ENCODE results near the gene PAX7. TPM values are rescaled to one million over a fixed set of nuclear protein-coding genes. Genes with fewer than 3 reads are reported as not detected.

The PAX7 gene
- total and polyA plus RNA-seq, 8 donors = not detected

DNA sequence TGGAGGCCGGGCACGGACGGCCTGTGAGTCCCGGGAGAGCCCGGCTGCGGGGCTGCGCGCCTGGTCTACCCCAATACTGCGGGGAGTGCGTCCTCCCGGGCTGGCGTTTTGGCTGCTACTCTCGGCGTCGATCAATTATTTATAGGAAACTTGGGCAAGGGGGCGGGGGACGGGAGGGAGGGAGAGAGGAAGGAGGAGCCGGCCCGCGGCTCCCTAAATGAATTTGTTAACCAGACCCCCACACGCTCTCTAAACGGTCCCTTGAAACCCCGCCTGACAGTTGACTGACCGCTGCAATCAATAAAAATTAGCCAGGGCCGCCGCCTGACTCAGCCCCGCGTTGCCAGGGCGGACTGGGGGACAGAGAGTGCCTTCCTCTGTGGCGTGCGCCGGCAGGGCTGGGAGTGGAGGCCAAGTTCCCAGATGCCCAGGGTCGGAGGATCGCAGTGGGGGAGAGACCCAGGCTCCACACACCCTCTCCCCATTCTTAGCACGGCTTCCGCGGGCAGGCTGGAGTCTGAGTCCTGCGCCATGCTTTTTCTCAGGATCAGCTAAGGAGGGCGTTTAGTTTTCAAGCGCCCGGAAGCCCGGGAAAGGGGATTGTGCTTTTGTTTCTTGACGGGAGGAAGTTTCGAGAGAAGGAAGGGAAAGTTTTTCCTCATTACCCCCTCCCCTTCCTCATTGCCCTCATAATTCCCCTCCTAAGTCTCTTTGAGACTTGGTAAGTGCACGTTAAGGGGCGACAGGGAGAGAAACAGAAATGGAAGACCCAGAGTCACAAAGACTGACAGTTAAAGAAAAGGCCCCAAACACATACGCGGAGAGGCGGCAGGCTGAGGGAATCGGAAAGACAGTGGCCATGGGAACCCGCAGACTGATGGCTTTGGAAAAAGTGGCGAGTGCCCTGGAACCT is 6.2 kb downstream of the PAX7 start:
- H3K27me3 ChIP-seq = peaks cover 76 to 100% (median 99%) of the 10 kb centered on the region in 3 donors
- no peaks in the 10 kb centered on the region for H3K9me3 ChIP-seq
- no peaks in the 10 kb centered on the region for H3K36me3 ChIP-seq
- DNase-seq = no peak
- H3K4me3 ChIP-seq = no peak overlapping the region
- intact Hi-C loops (cut with DNase I; ENCODE audit: low total_unique reads) = loop anchor here (10.0 kb wide), 1 partner anchor 1262 kb away; the partner anchor contains the start of gene PADI6
- no peak for TF ChIP-seq POLR2A (IDR thresholded peaks at IDR 0.05)
- no peak for TF ChIP-seq EP300 (IDR thresholded peaks at IDR 0.05)
- TF ChIP-seq POLR2AphosphoS5 (IDR thresholded peaks at IDR 0.05) = no peak
- TF ChIP-seq, protein P1, sequence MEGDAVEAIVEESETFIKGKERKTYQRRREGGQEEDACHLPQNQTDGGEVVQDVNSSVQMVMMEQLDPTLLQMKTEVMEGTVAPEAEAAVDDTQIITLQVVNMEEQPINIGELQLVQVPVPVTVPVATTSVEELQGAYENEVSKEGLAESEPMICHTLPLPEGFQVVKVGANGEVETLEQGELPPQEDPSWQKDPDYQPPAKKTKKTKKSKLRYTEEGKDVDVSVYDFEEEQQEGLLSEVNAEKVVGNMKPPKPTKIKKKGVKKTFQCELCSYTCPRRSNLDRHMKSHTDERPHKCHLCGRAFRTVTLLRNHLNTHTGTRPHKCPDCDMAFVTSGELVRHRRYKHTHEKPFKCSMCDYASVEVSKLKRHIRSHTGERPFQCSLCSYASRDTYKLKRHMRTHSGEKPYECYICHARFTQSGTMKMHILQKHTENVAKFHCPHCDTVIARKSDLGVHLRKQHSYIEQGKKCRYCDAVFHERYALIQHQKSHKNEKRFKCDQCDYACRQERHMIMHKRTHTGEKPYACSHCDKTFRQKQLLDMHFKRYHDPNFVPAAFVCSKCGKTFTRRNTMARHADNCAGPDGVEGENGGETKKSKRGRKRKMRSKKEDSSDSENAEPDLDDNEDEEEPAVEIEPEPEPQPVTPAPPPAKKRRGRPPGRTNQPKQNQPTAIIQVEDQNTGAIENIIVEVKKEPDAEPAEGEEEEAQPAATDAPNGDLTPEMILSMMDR (IDR thresholded peaks at IDR 0.05) = no peak
- no peak overlapping the region for H3K27ac ChIP-seq
- 3 to 5% (median 3%) methylated on average over 20 to 52 of the region's 52 CpGs for WGBS, 5 donors
- peaks cover 0 to 44% (median 14%) of the 10 kb centered on the region in 4 donors for H3K4me1 ChIP-seq

- Histone ChIP-seq H3K4me3 (no peak overlapping the region), H3K36me3 (no peaks in the 10 kb centered on the region), H3K9me3 (no peaks in the 10 kb centered on the region), H3K27me3 (peaks cover 80 to 100% (median 97%) of the 10 kb centered on the region in 3 donors), H3K4me1 (peaks cover 0 to 40% (median 14%) of the 10 kb centered on the region in 4 donors), H3K27ac (no peak overlapping the region)
- TF ChIP-seq, protein P1 (IDR thresholded peaks at IDR 0.05) = no peak
- TF ChIP-seq POLR2AphosphoS5 (IDR thresholded peaks at IDR 0.05) (no peak), EP300 (IDR thresholded peaks at IDR 0.05) (no peak), POLR2A (IDR thresholded peaks at IDR 0.05) (no peak)
- 1 to 7% (median 5%) methylated on average over 14 to 24 of the region's 24 CpGs for WGBS, 5 donors
- no peak for DNase-seq
- intact Hi-C loops (cut with DNase I; ENCODE audit: low total_unique reads) = loop anchor here (10.0 kb wide), 1 partner anchor 1263 kb away; the partner anchor contains the start of gene PADI6
Observed at GRCh38 chr1:18637511-18637960, 6.9 kb downstream of the PAX7 start.

DNA sequence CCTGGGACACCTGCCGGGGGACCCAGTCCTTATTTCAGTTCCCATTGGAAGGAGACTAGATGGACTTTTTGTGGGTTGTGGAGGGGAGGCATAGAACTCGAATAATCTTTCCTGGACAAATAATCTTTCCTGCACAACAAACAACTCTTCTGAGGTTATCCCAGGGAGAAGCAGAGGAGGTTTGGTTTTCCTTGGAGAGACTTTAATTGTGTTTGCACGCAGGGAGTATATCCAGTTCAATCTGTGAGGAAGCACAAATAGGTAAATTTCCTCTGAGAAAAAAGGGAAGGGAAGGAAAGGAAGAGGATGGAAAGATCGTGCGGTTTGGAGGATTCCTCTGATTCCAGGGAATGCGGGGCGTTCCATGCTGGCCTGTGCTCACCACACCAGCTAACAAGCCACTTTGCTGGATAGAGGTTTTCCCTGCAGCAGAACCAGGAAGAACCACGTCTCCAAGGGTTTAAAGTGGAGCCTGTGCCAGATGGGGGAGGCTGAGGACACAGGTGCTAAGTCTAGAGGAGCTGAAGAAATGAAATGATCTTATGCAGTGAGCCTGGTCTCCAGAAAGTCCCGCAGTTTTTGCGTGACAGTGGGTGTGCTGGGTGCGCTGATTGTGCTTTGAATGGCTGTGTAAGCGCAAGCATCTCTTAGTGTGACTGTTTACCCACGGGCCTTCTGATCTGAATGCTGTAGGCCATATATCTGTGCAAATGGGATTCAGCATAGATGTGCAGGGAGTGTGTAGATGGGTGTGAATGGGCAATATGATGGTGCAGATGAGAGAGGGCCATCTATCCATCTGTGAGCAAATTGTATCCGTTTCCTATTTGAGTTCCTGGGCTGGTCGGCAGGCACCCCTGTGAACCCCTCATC is 7.6 kb downstream of the PAX7 start:
- Histone ChIP-seq H3K27ac (no peak overlapping the region), H3K4me3 (no peak overlapping the region), H3K4me1 (peaks cover 0 to 41% (median 17%) of the 10 kb centered on the region in 4 donors), H3K27me3 (peaks cover 80 to 100% (median 97%) of the 10 kb centered on the region in 3 donors), H3K9me3 (no peaks in the 10 kb centered on the region), H3K36me3 (no peaks in the 10 kb centered on the region)
- 6 to 11% (median 8%) methylated on average over 15 of the region's 15 CpGs for WGBS, 5 donors
- intact Hi-C loops (cut with DNase I; ENCODE audit: low total_unique reads) = loop anchor here (10.0 kb wide), 1 partner anchor 1263 kb away; the partner anchor contains the start of gene PADI6
- DNase-seq = no peak
- TF ChIP-seq POLR2A (IDR thresholded peaks at IDR 0.05) = no peak
- no peak for TF ChIP-seq EP300 (IDR thresholded peaks at IDR 0.05)
- TF ChIP-seq, protein P1 (IDR thresholded peaks at IDR 0.05) = no peak
- TF ChIP-seq POLR2AphosphoS5 (IDR thresholded peaks at IDR 0.05) = no peak
